H1 (cell line): ENCODE measurements around the gene GNAS. TPM values are rescaled to one million over a fixed set of nuclear protein-coding genes. Genes with fewer than 3 reads are reported as not detected.
A peak's percentile ranks its signal among the peaks of the same experiment; 100 is the strongest.

Experiments
- CTCF ChIA-PET: fragments of 300-600 bp; sonication (Branson Sonifier 250); formaldehyde crosslinking; loops from one replicate; lab custom pipeline; 2021; ENCODE audit not compliant: partially characterized antibody; lab: Charles Lee
- POLR2A ChIA-PET: fragments of 300-600 bp; sonication (Branson Sonifier 250); formaldehyde crosslinking; loops from one replicate; lab custom pipeline; 2021; ENCODE audit warnings: inconsistent platforms; ENCODE audit not compliant: partially characterized antibody; lab: Charles Lee
- DNase-seq, 2 experiments: peaks; one replicate each; pipeline versions ENCODE4 v3.0.0 to v3.0.0-alpha.2; 2010 to 2022; ENCODE audit warnings: low spot score in 2 of 2, low read depth in 1 of 2, mixed read lengths in 1 of 2
- FAIRE-seq: peaks from 2 replicates; lab custom pipeline; 2011; peaks lifted over from hg19 to GRCh38; lab: Jason Lieb, UNC
- H2AFZ ChIP-seq: 2 replicates; pipeline ENCODE4 v1.8.1; 2012; ENCODE audit warnings: low read length, inconsistent platforms
- H2AK5ac ChIP-seq: 2 replicates; pipeline ENCODE4 v1.6.1; 2013; ENCODE audit warnings: low read depth, low read length
- H2BK120ac ChIP-seq: replicated peaks from 2 replicates; pipeline ENCODE3; 2013; ENCODE audit warnings: low read depth, low read length, inconsistent platforms
- H2BK12ac ChIP-seq: 2 replicates; pipeline ENCODE4 v1.6.1; 2013; ENCODE audit warnings: low read depth, low read length
- H2BK15ac ChIP-seq: 2 replicates; pipeline ENCODE4 v1.6.1; 2013; ENCODE audit warnings: low read length
- H2BK20ac ChIP-seq: 2 replicates; pipeline ENCODE4 v1.6.1; 2013; ENCODE audit warnings: low read length
- H2BK5ac ChIP-seq: 2 replicates; pipeline ENCODE4 v1.6.1; 2013; ENCODE audit warnings: low read depth, low read length
- H3K14ac ChIP-seq: 2 replicates; pipeline ENCODE4 v1.6.1; 2013; ENCODE audit warnings: inconsistent platforms; ENCODE audit not compliant: insufficient read length
- H3K18ac ChIP-seq: 2 replicates; pipeline ENCODE4 v1.6.1; 2013; ENCODE audit warnings: low read length; ENCODE audit errors: extremely low read depth
- H3K23ac ChIP-seq: 2 replicates; pipeline ENCODE4 v1.6.1; 2013; ENCODE audit warnings: inconsistent platforms; ENCODE audit not compliant: insufficient read length
- H3K23me2 ChIP-seq: 2 replicates; pipeline ENCODE4 v1.6.1; 2013; ENCODE audit warnings: low read depth, low read length
- H3K27ac ChIP-seq: 2 replicates; pipeline ENCODE4 v1.6.1; 2011; ENCODE audit warnings: low read depth, low read length, inconsistent platforms
- H3K27me3 ChIP-seq, 4 experiments: replicated peaks in 1 of 4; 1 replicate in 1 of 4; 2 replicates in 3 of 4; pipeline versions ENCODE4 v1.6.1 to v1.8.1; 2011 to 2013; ENCODE audit warnings: low read length in 3 of 4, mild to moderate bottlenecking in 3 of 4, inconsistent platforms in 2 of 4, mixed read lengths in 2 of 4, moderate library complexity in 1 of 4; ENCODE audit not compliant: control insufficient read depth in 3 of 4, insufficient read depth in 3 of 4; ENCODE audit errors: extremely low read depth in 1 of 4
- H3K36me3 ChIP-seq, 4 experiments: 2 replicates each; pipeline versions ENCODE4 v1.6.1 to v1.8.1; 2011 to 2013; ENCODE audit warnings: mild to moderate bottlenecking in 4 of 4, low read length in 3 of 4, moderate library complexity in 2 of 4, control low read depth in 1 of 4, inconsistent platforms in 1 of 4; ENCODE audit not compliant: insufficient read depth in 4 of 4, control insufficient read depth in 2 of 4
- H3K4ac ChIP-seq: replicated peaks from 2 replicates; pipeline ENCODE3; 2013; ENCODE audit warnings: low read length, low read depth, mixed read lengths, inconsistent platforms; ENCODE audit not compliant: insufficient read length
- H3K4me1 ChIP-seq, 4 experiments: replicated peaks in 1 of 4; 1 replicate in 1 of 4; 2 replicates in 3 of 4; pipeline versions ENCODE4 v1.6.1 to v1.8.1; 2011 to 2013; ENCODE audit warnings: low read length in 3 of 4, inconsistent platforms in 2 of 4, mixed read lengths in 1 of 4; ENCODE audit not compliant: insufficient read depth in 4 of 4, control insufficient read depth in 3 of 4
- H3K4me2 ChIP-seq, 2 experiments: 2 replicates each; pipeline versions ENCODE4 v1.6.1 to v1.8.1; 2011 to 2013; ENCODE audit warnings: low read depth in 2 of 2, low read length in 2 of 2, control low read depth in 1 of 2, inconsistent platforms in 1 of 2, mild to moderate bottlenecking in 1 of 2; ENCODE audit not compliant: insufficient read depth in 1 of 2
- H3K4me3 ChIP-seq, 4 experiments: fragments of 200-600, 300-600 bp in 1 of 4; sonication (generic), shearing (Covaris generic), sonication (Bioruptor Twin) in 1 of 4; 2 replicates each; pipeline versions ENCODE4 v1.5.1 to v1.8.1; 2011 to 2016; ENCODE audit warnings: low read length in 4 of 4, low read depth in 3 of 4, control low read depth in 2 of 4, inconsistent platforms in 2 of 4, mild to moderate bottlenecking in 2 of 4, mixed read lengths in 1 of 4, moderate library complexity in 1 of 4; ENCODE audit not compliant: insufficient read depth in 2 of 4; ENCODE audit errors: extremely low read depth in 1 of 4
- H3K56ac ChIP-seq: replicated peaks from 2 replicates; pipeline ENCODE3; 2013; ENCODE audit warnings: low read depth, mild to moderate bottlenecking, mixed read lengths, low read length, inconsistent platforms; ENCODE audit not compliant: insufficient read length
- H3K79me1 ChIP-seq: 2 replicates; pipeline ENCODE4 v1.6.1; 2013; ENCODE audit warnings: low read depth, low read length, control low read depth
- H3K79me2 ChIP-seq, 2 experiments: 2 replicates each; pipeline versions ENCODE4 v1.6.1 to v1.8.1; 2012 to 2013; ENCODE audit warnings: low read length in 2 of 2, mild to moderate bottlenecking in 2 of 2, inconsistent platforms in 1 of 2; ENCODE audit not compliant: insufficient read depth in 2 of 2, control insufficient read depth in 1 of 2
- H3K9ac ChIP-seq, 4 experiments: replicated peaks in 1 of 4; 1 replicate in 1 of 4; 2 replicates in 3 of 4; pipeline versions ENCODE4 v1.6.1 to v1.8.1; 2011 to 2013; ENCODE audit warnings: low read depth in 3 of 4, low read length in 3 of 4, control low read depth in 2 of 4, mild to moderate bottlenecking in 2 of 4, moderate library complexity in 2 of 4, inconsistent platforms in 1 of 4; ENCODE audit errors: extremely low read depth in 1 of 4
- H3K9me3 ChIP-seq, 2 experiments: 2 replicates each; pipeline versions ENCODE4 v1.6.1 to v1.8.1; 2012 to 2013; ENCODE audit warnings: mild to moderate bottlenecking in 2 of 2, moderate library complexity in 2 of 2, control low read depth in 1 of 2, inconsistent platforms in 1 of 2, low read depth in 1 of 2, low read length in 1 of 2, mixed read lengths in 1 of 2; ENCODE audit not compliant: insufficient read depth in 2 of 2
- H4K20me1 ChIP-seq, 2 experiments: replicated peaks in 1 of 2; 2 replicates each; pipeline versions ENCODE3 to v1.8.1; 2011 to 2013; ENCODE audit warnings: inconsistent platforms in 2 of 2, low read length in 2 of 2, mild to moderate bottlenecking in 1 of 2; ENCODE audit not compliant: insufficient read depth in 2 of 2, control insufficient read depth in 1 of 2
- H4K5ac ChIP-seq: 2 replicates; pipeline ENCODE4 v1.6.1; 2013; ENCODE audit warnings: low read length, low read depth, mixed read lengths, inconsistent platforms; ENCODE audit not compliant: insufficient read length
- H4K8ac ChIP-seq: 2 replicates; pipeline ENCODE4 v1.8.0; 2013; ENCODE audit warnings: mild to moderate bottlenecking, moderate library complexity, low read length, inconsistent platforms; ENCODE audit not compliant: insufficient read depth; ENCODE audit errors: extremely low read depth
- H4K91ac ChIP-seq: replicated peaks from 2 replicates; pipeline ENCODE3; 2013; ENCODE audit warnings: low read length, mixed read lengths, inconsistent platforms; ENCODE audit not compliant: insufficient read length
- CBX8 ChIP-seq: fragments of 300-800, 300-1000 bp; sonication (generic); IDR thresholded peaks from 2 replicates; pipeline ENCODE4 v1.7.1; 2016; ENCODE audit warnings: low read depth, low read length, borderline replicate concordance
- CREB1 ChIP-seq: IDR thresholded peaks from 2 replicates; pipeline ENCODE4 v1.6.1; 2012; ENCODE audit warnings: inconsistent platforms
- GTF2F1 ChIP-seq: IDR thresholded peaks from 2 replicates; pipeline ENCODE4 v1.6.1; 2012; ENCODE audit warnings: low read depth, low read length, improper control_type of control experiment, borderline replicate concordance
- SIX5 ChIP-seq: IDR thresholded peaks from 2 replicates; pipeline ENCODE4 v1.6.1; 2011; ENCODE audit warnings: mild to moderate bottlenecking, low read depth, low read length
- WGBS, 2 experiments: shearing (Covaris generic) in 1 of 2; methylation state at CpG; one replicate each; pipeline versions ENCODE4 v1.1.6 to v1.1.7; 2013 to 2015; ENCODE audit warnings: low lambda C conversion rate in 2 of 2, mixed read lengths in 2 of 2, inconsistent platforms in 1 of 2, low coverage in 1 of 2, missing lambda C conversion rate in 1 of 2; ENCODE audit not compliant: insufficient replicate concordance in 2 of 2, insufficient coverage in 1 of 2, insufficient read length in 1 of 2; ENCODE audit errors: extremely low coverage in 1 of 2, missing lambda C conversion rate in 1 of 2; 5-methylcytosine and 5-hydroxymethylcytosine counted together
- polyA plus RNA-seq, 7 experiments: library from polyadenylated mRNA; depleted of rRNA in 3 of 7; stranded (reverse) in 5 of 7; unstranded in 2 of 7; fragments of >200 nt in 5 of 7; fragments of 200-250 nt in 2 of 7; gene quantifications; 1 replicate in 5 of 7; 2 replicates in 1 of 7; 4 replicates in 1 of 7; pipeline versions ENCODE4 v1.2.1 to v1.2.3, GENCODE V29; 2011 to 2013; ENCODE audit warnings: missing spikeins in 2 of 7, mixed read lengths in 2 of 7
- total RNA-seq: library from RNA; stranded (reverse); fragmentation: NEBNext Ultra II Directional; extraction: Animal tissue kit (Norgen Biotek cat#: 25700); gene quantifications from 2 replicates; pipeline ENCODE4 v1.2.1, GENCODE V29; 2021

The GNAS gene
- total and polyA plus RNA-seq, 2 of the 8 experiments (the other 6 are each of a cell fraction or from before 2014, with no cell fraction given) = 989 to 1,613 TPM

- Histone ChIP-seq H3K23me2 (no peaks in the 10 kb centered on the region), H3K79me2 (no peaks in the 10 kb centered on the region), H3K36me3 (no peaks in the 10 kb centered on the region; a peak in 1 of 8 replicates), H3K4ac (no peak overlapping the region), H3K79me1 (no peaks in the 10 kb centered on the region), H3K4me3 (no peak overlapping the region), H4K91ac (no peak overlapping the region), H2AK5ac (no peak overlapping the region), H3K27me3 (no peaks in the 10 kb centered on the region), H3K14ac (no peak overlapping the region), H2AFZ (no peak overlapping the region), H4K8ac (no peak overlapping the region), H3K9me3 (no peaks in the 10 kb centered on the region), H2BK12ac (no peak overlapping the region), H2BK120ac (no peak overlapping the region), H3K56ac (no peak overlapping the region), H4K5ac (no peak overlapping the region), H3K18ac (0 out of 2 replicates have a peak overlapping the region, but pooled peaks have one; percentile 49), H3K4me2 (no peak overlapping the region), H4K20me1 (no peaks in the 10 kb centered on the region), H3K27ac (no peak overlapping the region), H2BK15ac (no peak overlapping the region), H3K4me1 (peaks cover 3 to 23% (median 18%) of the 10 kb centered on the region in 4 experiments), H2BK20ac (no peak overlapping the region), H3K23ac (no peak overlapping the region), H2BK5ac (no peak overlapping the region), H3K9ac (no peak overlapping the region)
- ChIA-PET POLR2A (interaction anchor here (1.5 to 4.4 kb wide), 3 partner anchors 9 to 15 kb away, joined by 3 to 26 read pairs (median 13); no protein-coding TSS in a partner anchor), CTCF (interaction anchor here (1.4 to 2.4 kb wide), 2 partner anchors 11 to 529 kb away, joined by 4 to 6 read pairs; no protein-coding TSS in a partner anchor)
- no peak for TF ChIP-seq CREB1
- TF ChIP-seq SIX5 = no peak
- TF ChIP-seq CBX8 = no peak
- no peak for TF ChIP-seq GTF2F1
- 85% methylated on average over 3 of the region's 3 CpGs; no CpG with 5 or more reads in 1 of the 2 experiments for WGBS, 2 experiments
- FAIRE-seq = no peak
- no peak for DNase-seq
Observed at GRCh38 chr20:58875111-58875510, 22.6 kb downstream of the GNAS start.
